GM21717 (cell line): ENCODE measurements around the gene GNG13.
"Not testable (repeated sequence)": the region's sequence is repeated elsewhere in the genome, so short reads cannot be mapped to it uniquely, and the experiment has no call there.

Source experiments
- ATAC-seq: cut with Tn5 transposase; IDR thresholded peaks from one replicate; pipeline ENCODE4 v1.9.1; 2021; ENCODE audit warnings: mild to moderate bottlenecking, moderate library complexity; ENCODE audit not compliant: unreplicated experiment

GNG13 gene

DNA sequence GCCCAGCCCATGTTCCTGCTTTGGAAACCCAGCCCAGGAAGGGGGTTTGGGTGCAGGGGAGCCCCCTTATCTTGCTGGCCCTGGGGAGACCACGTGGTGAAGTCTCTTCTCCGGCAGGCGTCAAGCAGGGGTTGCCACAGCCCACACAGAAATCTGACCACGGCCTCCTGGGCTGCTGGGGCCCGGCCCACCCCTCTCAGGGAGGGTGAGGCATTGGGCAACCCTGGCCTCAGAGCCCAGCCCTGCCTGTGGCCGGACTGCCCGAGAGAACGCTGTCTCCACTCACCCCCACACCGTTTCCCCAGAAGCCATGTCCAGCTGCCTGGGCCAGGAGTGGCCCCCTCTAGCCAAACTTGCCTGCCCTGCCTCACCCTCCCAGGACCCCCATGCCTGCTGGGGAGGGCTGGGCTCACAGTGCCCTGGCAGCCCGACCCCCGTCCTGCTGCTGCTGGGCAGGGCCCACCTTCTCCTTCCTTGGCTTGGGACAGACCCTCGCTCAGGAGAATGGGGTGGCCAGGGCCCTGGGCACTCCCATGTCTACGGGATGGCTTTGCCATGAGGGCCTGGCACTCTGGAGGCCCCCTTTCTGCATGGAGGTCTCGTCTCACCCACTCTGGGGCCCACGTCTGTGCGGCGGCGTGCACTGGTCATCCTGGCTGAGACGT, 19.1 kb downstream of the GNG13 start:
- no peak for ATAC-seq

DNA sequence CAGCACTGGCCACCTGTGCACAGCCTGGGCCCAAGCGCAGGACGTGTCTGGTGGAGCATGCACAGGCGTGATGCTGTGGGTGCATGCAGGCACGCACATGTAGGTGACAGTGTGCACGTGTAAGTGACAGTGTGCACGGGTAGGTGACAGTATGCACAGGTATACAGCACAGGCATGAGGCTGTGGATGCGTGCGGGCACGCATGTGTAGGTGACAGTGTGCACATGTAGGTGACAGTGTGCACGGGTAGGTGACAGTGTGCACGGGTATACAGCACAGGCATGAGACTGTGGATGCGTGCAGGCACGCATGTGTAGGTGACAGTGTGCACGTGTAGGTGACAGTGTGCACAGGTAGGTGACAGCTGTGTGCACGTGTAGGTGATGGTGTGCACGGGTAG, 20.2 kb downstream of the GNG13 start:
- ATAC-seq: no peak

- ATAC-seq: no peak
These were observed 21.0 kb downstream of the GNG13 start for GRCh38 chr16:779561-779960.

DNA sequence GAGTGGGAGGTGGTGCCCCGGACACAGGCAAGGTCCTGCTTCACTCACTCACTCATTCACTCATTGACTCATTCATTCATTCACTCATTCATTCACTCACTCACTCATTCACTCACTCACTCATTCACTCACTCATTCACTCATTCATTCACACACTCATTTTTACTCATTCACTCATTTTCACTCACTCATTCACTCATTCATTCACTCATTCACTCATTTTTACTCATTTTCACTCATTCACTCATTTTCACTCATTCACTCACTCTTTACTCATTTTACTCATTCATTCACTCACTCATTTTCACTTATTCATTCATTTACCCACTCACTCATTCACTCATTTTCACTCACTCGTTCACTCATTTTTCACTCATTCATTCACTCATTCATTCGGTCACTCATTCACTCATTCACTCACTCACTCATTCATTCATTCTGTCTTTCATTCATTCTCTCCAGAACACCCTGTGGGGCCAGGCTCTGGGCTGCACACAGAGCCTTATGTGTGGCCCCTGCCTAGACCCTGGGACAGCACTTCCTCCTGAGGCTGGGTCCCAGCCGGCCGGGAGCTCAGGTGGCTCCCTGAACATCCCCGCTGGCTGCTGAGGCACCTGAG, 21.5 kb downstream of the GNG13 start:
- no peak for ATAC-seq

GRCh38 chr16:778447-778846, 22.1 kb downstream of the GNG13 start:
- no peak for ATAC-seq

GRCh38 chr16:777826-778225, 22.7 kb downstream of the GNG13 start:
- no peak for ATAC-seq

- ATAC-seq: no peak
These were observed 23.7 kb downstream of the GNG13 start for GRCh38 chr16:776824-777223.

GRCh38 chr16:776298-776697, 24.2 kb downstream of the GNG13 start:
- not testable (repeated sequence) for ATAC-seq

DNA sequence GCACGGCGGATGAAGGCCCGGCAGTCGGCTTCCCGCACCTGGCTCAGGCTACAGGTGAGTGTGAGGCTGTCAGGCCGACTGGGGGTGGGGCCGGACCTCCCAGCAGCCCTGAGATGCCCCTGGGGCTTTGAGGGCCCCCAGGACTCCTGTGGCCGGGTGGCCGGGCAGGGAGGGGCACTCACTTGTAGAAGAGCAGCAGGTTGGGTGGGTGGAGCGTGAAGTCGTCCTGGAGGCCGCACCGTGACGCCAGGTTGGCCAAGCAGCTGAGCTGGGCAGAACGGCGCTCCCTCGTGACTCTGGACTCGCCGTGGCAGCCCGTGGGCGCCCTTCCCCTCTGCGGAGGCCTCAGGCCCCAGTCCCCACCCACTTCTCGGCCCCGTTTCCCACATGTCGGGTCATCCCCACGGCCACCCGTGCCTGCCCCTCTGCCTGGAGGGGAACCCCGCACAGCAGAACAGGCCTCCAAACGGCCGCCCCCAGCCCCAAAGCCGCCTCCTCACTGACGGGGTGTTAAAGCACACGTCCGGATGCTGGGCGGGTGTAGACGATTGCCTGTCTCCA, 25.2 kb downstream of the GNG13 start:
- no peak for ATAC-seq

- no peak for ATAC-seq
These were observed 26.2 kb downstream of the GNG13 start for GRCh38 chr16:774086-775001.

GRCh38 chr16:772959-773358, 27.6 kb downstream of the GNG13 start:
- no peak for ATAC-seq

GRCh38 chr16:770411-770810, 30.1 kb downstream of the GNG13 start:
- ATAC-seq: no peak

DNA sequence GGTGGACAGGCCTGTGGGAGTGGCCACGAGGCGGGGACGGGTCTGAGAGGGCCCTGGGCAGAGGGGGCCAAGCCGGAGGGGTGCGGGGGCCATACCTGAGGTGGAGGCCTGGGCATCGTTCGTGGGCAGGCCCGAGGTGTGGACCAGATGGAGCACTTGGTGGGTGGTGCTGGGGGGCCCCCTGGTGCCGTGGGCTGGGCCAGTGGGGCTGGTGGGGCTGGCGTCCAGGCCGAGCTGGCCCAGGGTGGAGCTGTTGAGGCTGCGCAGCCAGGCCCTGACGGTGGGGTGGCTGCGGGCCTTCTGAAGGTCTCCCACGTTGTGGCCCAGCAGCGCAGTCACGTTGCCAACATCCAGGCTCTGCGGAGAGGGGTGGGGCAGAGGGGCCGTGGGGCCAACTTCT, 30.6 kb downstream of the GNG13 start:
- ATAC-seq: no peak

GRCh38 chr16:769184-769784, 31.2 kb downstream of the GNG13 start:
- ATAC-seq: no peak

DNA sequence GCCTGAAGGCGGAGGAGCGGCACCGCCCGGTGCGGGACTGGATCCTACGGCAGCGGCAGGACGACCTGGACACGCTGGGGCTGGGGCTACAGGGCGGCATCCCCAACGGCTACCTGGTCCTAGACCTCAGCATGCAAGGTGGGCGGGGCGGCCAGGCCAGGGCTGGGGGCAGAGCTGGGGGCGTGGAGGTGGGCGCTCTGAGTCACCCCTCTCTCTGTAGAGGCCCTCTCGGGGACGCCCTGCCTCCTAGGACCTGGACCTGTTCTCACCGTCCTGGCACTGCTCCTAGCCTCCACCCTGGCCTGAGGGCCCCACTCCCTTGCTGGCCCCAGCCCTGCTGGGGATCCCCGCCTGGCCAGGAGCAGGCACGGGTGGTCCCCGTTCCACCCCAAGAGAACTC, 32.1 kb downstream of the GNG13 start:
- ATAC-seq: no peak

GRCh38 chr16:767743-768235, 32.7 kb downstream of the GNG13 start:
- ATAC-seq: no peak

DNA sequence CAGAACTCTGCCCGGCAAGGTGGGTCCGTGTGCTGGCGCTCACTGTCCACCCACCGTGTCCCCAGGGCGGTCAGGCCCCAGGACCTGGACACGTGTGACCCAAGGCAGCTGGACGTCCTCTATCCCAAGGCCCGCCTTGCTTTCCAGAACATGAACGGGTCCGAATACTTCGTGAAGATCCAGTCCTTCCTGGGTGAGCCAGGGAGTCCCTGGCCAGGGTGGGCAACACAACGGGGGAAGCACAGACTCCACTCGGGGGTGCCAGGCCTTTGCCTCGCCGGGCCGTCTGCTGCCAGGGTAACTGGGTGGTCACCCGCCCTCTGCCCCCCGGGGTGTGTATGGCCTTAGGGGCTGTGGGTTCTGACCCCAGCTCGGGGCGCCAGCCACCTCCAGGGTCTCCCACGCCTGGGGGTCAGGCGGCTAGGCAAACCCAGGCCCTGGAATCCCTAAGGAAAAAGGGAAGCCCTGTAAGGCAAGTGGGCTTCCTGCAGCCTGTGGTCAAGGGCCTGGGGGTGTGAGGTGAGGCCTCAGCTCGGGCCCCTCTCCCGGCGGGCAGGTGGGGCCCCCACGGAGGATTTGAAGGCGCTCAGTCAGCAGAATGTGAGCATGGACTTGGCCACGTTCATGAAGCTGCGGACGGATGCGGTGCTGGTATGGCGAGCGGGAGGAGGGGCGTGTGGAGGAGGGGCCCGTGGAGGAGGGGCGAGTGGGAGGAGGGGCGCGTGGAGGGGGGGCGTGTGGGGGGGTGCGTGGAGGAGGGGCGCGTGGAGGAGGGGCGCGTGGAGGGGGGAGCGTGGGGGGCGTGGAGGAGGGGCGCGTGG, 33.5 kb downstream of the GNG13 start:
- no peak for ATAC-seq

DNA sequence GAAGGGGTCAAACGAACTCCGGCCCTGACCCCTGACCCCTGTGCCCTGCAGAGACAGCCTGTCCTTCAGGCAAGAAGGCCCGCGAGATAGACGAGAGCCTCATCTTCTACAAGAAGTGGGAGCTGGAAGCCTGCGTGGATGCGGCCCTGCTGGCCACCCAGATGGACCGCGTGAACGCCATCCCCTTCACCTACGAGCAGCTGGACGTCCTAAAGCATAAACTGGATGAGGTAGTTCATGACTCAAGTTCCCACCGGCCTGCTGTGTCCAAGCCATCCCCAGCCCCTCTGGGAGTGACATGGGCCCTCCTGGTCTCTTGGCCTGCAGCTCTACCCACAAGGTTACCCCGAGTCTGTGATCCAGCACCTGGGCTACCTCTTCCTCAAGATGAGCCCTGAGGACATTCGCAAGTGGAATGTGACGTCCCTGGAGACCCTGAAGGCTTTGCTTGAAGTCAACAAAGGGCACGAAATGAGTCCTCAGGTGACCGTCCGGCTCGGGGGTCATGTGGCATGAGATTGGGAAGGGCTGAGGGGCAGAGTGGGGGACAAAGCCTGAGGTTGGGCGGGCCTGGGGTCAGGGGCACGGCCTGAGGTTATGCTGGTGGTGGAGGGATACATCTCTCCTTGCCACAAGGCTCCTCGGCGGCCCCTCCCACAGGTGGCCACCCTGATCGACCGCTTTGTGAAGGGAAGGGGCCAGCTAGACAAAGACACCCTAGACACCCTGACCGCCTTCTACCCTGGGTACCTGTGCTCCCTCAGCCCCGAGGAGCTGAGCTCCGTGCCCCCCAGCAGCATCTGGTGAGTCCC, 34.3 kb downstream of the GNG13 start:
- no peak for ATAC-seq

- ATAC-seq: no peak
These were observed 35.1 kb downstream of the GNG13 start for GRCh38 chr16:765488-765865.
